IPS-15b (cell line): ENCODE measurements around the gene NPC1L1.

Experiments
- H3K27me3 ChIP-seq: one replicate; pipeline ENCODE4 v1.6.1; 2013; ENCODE audit warnings: low read length; ENCODE audit not compliant: control insufficient read depth, insufficient read depth
- H3K36me3 ChIP-seq: one replicate; pipeline ENCODE4 v1.6.1; 2013; ENCODE audit warnings: low read length; ENCODE audit not compliant: control insufficient read depth, insufficient read depth
- H3K4me1 ChIP-seq: one replicate; pipeline ENCODE4 v1.6.1; 2013; ENCODE audit warnings: mild to moderate bottlenecking, low read length; ENCODE audit not compliant: control insufficient read depth, insufficient read depth
- H3K4me3 ChIP-seq: one replicate; pipeline ENCODE4 v1.5.1; 2013; ENCODE audit warnings: low read depth, low read length
- H3K9ac ChIP-seq: one replicate; pipeline ENCODE4 v1.6.1; 2013; ENCODE audit warnings: low read depth, mild to moderate bottlenecking, low read length
- H3K9me3 ChIP-seq: one replicate; pipeline ENCODE4 v1.6.1; 2013; ENCODE audit warnings: mild to moderate bottlenecking, low read length; ENCODE audit not compliant: control insufficient read depth, insufficient read depth

NPC1L1 gene

GRCh38 chr7:44539669-44540506 lies 1.2 kb downstream of the NPC1L1 start:
- Histone ChIP-seq H3K36me3 (no peaks in the 10 kb centered on the region), H3K27me3 (no peaks in the 10 kb centered on the region), H3K4me1 (no peaks in the 10 kb centered on the region), H3K4me3 (no peak overlapping the region), H3K9me3 (no peaks in the 10 kb centered on the region), H3K9ac (no peak overlapping the region)

DNA sequence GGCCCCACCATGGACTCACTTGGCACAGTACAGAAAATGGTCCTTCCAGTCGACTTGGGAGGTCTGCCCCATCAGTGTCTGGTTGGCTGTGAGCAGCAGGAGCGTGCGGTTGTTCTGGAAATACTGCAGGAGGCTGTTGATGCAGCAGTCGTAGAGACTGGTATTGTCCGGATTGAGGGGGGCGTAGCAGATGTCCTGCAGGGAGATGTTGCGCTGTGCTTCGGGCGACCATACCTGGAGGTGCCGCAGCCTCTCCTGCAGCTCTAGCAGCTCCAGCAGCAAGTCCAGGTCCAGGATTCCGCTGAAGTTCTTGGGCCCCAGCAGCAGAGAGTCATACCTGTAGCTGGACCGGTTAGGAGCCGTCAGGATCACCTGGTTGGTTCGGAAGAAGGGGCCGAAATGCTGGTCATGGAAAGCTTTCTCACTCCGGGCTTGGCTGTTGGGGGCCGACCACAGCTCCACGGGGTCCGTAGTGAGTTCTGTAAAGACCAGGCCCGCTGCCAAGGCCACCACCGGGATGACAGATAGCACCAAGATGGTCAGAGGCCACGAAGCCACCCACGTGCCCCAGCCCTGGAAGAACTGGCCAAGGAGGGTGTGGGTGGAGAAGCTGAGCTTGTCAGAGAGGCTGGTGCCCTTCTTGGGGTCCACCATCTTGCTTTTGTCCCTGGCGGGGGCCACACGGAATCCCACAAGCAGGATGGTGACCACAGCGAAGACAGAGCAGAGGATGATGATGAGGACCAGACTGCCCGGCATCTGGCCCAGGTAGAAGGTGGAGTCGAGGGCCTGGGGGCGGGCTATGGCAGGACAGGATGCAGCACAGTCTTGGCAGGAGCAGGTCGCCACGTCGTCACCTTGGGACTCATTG lies 2.1 kb downstream of the NPC1L1 start:
- H3K27me3 ChIP-seq = no peaks in the 10 kb centered on the region
- H3K4me3 ChIP-seq = no peak overlapping the region
- no peaks in the 10 kb centered on the region for H3K9me3 ChIP-seq
- H3K4me1 ChIP-seq = no peaks in the 10 kb centered on the region
- H3K36me3 ChIP-seq = no peaks in the 10 kb centered on the region
- no peak overlapping the region for H3K9ac ChIP-seq

DNA sequence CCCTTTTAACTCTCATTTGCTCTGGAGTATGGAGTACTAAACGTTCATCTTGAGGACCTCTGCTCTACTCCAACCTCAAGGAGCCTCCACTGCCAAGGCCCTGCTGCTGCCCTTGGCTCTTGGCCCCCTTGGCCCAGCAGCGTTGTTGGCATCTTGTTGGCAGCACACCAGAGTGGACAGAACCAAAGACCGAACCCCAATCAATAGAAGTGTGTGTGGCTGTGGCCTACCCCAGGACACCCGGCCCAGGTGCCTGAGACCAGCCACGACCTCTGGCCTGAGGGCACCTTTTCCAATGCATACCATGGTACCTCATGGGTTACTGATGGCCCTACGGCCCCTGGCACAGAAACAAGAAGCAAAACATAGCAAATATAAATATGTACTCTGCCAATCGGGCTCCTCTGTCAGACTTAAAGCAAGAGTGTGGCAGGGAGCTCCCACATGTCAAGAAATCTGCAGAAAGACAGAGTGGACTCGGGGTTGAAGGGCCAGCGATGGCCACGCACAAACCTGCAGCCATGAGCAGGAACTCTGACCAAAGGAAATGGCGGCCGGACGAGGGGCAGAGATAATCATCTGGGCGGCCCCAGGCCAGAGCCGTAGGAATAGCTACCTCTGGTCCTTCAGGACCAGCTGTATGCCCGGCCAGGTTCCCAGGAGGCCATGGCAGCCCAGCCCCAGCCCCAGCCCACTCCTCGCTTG lies 2.9 kb downstream of the NPC1L1 start:
- Histone ChIP-seq H3K27me3 (no peaks in the 10 kb centered on the region), H3K9me3 (no peaks in the 10 kb centered on the region), H3K9ac (no peak overlapping the region), H3K36me3 (no peaks in the 10 kb centered on the region), H3K4me1 (no peaks in the 10 kb centered on the region), H3K4me3 (no peak overlapping the region)

GRCh38 chr7:44537442-44537841 lies 3.7 kb downstream of the NPC1L1 start:
- H3K27me3 ChIP-seq = no peaks in the 10 kb centered on the region
- H3K4me1 ChIP-seq = no peaks in the 10 kb centered on the region
- H3K9ac ChIP-seq = no peak overlapping the region
- no peaks in the 10 kb centered on the region for H3K36me3 ChIP-seq
- no peak overlapping the region for H3K4me3 ChIP-seq
- no peaks in the 10 kb centered on the region for H3K9me3 ChIP-seq

- Histone ChIP-seq H3K36me3 (no peaks in the 10 kb centered on the region), H3K27me3 (no peaks in the 10 kb centered on the region), H3K9me3 (no peaks in the 10 kb centered on the region), H3K9ac (no peak overlapping the region), H3K4me3 (no peak overlapping the region), H3K4me1 (no peaks in the 10 kb centered on the region)
These were observed 5.0 kb downstream of the NPC1L1 start for GRCh38 chr7:44536090-44536489.

DNA sequence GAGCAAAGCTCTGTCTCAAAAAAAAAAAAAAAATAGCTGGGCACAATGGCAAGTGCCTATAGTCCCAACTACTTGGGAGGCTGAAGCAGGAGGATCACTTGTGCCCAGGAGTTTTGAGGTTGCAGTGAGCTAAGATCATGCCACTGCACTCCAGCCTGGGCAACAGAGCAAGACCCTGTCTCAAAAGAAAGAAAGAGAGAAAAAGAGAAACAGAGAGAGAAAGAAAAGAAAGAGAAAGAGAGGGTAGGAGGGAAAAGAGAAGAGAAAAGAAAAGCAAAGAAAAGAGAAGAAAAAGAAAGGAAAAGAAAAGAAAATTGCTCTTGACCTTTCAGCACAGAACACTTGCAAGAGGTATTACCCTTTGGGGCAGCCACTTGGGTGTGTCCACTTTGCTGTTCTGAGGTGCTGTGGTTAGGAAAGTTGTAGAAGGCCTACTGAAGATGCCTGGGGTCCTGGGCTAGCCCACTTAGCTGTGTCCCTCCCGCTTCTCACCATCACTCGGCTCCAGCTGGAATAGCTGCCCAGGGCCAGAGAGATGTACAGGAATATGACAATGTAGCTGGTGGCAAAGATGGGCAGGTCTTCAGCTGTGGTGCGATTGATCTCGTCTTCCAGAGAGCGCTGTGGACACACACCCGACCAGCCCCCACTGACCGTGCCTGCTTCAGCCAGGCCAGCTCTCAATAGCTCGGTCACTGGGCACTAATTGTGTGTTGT lies 5.6 kb downstream of the NPC1L1 start:
- no peaks in the 10 kb centered on the region for H3K9me3 ChIP-seq
- H3K4me3 ChIP-seq = no peak overlapping the region
- H3K4me1 ChIP-seq = no peaks in the 10 kb centered on the region
- no peaks in the 10 kb centered on the region for H3K36me3 ChIP-seq
- no peaks in the 10 kb centered on the region for H3K27me3 ChIP-seq
- no peak overlapping the region for H3K9ac ChIP-seq

DNA sequence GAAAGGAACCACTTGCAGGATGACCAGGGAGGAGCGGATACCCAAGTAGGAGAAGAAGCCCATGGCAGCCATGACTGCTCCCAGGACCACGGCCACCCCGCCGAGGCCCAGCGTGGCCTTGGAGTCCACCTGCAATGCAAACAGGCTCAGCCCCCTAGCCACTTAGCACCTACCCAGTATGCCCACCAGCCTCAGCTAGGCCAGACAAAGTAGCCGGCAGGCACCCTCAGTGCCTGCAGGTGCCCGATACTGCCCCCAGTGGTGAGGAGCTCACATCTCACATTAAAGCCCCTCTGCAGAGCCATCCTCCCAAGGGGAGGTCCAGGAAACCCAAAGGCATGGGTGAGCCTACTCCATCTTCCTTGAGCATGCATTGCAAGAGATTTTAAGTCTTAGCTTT lies 6.6 kb downstream of the NPC1L1 start:
- H3K9ac ChIP-seq = no peak overlapping the region
- no peaks in the 10 kb centered on the region for H3K4me1 ChIP-seq
- H3K4me3 ChIP-seq = no peak overlapping the region
- H3K9me3 ChIP-seq = no peaks in the 10 kb centered on the region
- no peaks in the 10 kb centered on the region for H3K27me3 ChIP-seq
- no peaks in the 10 kb centered on the region for H3K36me3 ChIP-seq

GRCh38 chr7:44534087-44534486 lies 7.0 kb downstream of the NPC1L1 start:
- H3K9me3 ChIP-seq = no peaks in the 10 kb centered on the region
- H3K4me1 ChIP-seq = no peaks in the 10 kb centered on the region
- H3K27me3 ChIP-seq = no peaks in the 10 kb centered on the region
- no peak overlapping the region for H3K9ac ChIP-seq
- no peaks in the 10 kb centered on the region for H3K36me3 ChIP-seq
- H3K4me3 ChIP-seq = no peak overlapping the region

DNA sequence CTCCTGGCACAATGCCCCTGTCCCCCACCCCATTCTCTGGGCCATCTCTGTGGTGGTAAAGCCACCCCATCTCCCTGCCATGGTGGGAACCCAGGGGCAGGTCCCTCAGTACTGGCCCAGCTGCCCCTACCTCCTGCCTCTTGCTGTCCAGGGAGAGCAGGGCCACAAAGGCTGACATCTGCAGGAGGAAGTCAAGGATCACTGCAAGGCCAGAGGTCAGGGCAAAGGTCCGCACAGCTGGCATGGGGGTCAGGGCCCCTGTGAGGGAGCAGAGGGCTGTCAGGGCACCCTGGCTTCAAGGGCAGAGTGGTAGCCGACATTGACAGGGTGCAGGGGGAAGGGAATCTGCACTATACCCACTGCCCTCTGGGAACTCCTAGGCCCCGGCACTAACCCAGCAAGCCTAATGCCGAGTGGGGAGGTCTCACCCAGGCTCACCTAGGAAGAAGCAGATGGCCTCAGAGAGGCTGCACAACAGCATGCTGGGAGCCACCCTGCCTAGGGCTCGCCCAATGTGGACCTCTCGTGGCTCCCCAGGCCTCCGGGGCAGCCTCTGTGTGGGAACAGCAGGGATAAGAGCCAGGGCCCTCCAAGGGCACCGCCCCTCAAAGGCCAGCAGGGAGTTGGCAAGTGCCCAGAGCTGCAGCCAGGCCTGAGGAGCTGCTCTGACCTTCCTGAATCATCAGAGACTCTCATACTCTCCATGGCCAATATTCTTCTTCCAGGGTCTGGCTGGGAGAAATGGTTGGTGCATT lies 7.7 kb downstream of the NPC1L1 start:
- Histone ChIP-seq H3K9me3 (no peaks in the 10 kb centered on the region), H3K4me1 (no peaks in the 10 kb centered on the region), H3K4me3 (no peak overlapping the region), H3K9ac (no peak overlapping the region), H3K36me3 (no peaks in the 10 kb centered on the region), H3K27me3 (no peaks in the 10 kb centered on the region)

- H3K9ac ChIP-seq = no peak overlapping the region
- no peaks in the 10 kb centered on the region for H3K4me1 ChIP-seq
- no peak overlapping the region for H3K4me3 ChIP-seq
- no peaks in the 10 kb centered on the region for H3K9me3 ChIP-seq
- H3K27me3 ChIP-seq = no peaks in the 10 kb centered on the region
- H3K36me3 ChIP-seq = no peaks in the 10 kb centered on the region
These were observed 9.4 kb downstream of the NPC1L1 start for GRCh38 chr7:44531421-44532380.
